HG02759 (cell line): ENCODE measurements around the gene CDH16.
A peak's percentile ranks its signal among the peaks of the same experiment; 100 is the strongest.
"Not testable (repeated sequence)": the region's sequence is repeated elsewhere in the genome, so short reads cannot be mapped to it uniquely, and the experiment has no call there.

Source experiments
- ATAC-seq: cut with Tn5 transposase; IDR thresholded peaks from one replicate; pipeline ENCODE4 v1.9.1; 2021; ENCODE audit warnings: mild to moderate bottlenecking, moderate library complexity; ENCODE audit not compliant: unreplicated experiment

CDH16 gene

DNA sequence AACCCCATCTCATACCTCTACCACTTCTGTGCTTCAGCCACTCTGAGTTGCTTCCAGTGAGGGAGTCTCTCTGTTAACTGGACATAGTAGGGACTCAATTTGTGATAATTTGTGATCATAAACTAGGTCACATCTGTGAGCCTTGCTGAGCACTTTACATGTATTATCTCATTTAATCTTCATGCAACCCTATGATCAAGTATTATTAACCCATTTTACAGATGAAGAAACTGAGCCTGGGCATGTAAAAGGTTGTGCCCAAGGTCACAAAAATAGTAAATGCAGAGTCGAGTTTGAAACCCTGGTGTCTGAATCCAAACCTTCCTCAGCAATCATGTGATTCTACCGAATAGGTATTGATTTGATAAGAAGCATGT is 19.8 kb downstream of the CDH16 start:
- ATAC-seq: no peak

DNA sequence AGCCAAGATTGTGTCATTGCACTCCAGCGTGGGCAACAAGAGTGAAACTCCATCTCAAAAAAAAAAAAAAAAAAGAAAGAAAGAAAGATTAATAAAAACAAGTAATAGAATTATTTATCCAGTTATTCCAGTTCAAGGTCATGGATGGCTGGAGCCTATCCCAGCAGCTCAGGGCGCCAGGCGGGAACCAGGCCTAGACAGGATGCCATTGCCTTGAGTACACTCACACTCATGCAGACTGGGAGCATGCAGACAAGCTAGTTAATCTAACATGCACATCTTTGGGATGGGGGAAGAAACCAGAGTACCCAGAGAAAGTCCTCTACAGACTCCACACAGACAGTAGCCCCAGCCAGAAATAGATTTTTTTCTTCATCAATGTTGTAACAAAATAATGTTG is 20.5 kb downstream of the CDH16 start:
- no peak for ATAC-seq

DNA sequence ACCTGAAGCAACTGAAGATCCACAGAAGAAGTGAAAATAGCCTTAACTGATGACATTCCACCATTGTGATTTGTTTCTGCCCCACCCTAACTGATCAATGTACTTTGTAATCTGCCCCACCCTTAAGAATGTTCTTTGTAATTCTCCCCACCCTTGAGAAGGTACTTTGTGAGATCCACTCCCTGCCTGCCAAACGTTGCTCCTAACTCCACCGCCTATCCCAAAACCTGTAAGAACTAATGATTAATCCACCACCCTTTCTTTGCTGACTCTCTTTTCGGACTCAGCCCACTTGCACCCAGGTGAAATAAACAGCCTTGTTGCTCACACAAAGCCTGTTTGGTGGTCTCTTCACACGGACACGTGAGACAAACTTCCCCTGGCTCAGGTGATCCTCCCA is 22.0 kb downstream of the CDH16 start:
- not testable (repeated sequence) for ATAC-seq

DNA sequence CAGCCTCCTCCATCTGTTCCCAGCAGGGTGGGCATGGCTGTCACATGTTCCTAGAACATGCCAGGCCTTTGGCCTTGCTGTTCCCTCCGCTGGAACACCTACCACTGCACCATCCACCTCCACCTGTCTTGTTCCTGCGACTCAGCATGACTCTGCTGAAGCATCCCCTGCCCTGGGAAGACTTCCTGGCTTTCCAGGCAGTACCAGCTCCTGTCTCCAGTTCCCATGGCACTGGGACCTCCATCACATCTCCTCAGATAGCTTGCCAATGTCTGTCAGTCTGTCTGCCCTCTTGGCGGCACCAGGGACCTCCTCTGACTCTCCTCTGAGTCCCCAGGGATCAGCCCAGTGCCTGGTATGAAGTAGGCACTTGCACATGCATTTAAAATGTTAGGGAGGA is 22.7 kb downstream of the CDH16 start:
- ATAC-seq: no peak

DNA sequence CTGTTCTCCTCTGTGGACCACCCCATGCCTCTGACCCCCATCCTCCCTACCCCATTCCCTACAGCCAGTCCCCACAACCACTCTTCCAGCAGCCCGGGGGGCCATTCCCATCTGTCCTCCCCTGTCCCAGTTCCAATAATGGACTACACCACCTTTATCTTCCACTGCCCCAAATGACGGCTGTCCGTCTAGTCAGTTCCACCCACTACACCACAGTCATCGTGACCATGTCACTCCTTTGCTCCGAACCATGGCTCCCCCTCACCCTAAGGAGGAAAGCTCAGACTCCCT is 23.1 kb downstream of the CDH16 start:
- ATAC-seq: no peak

DNA sequence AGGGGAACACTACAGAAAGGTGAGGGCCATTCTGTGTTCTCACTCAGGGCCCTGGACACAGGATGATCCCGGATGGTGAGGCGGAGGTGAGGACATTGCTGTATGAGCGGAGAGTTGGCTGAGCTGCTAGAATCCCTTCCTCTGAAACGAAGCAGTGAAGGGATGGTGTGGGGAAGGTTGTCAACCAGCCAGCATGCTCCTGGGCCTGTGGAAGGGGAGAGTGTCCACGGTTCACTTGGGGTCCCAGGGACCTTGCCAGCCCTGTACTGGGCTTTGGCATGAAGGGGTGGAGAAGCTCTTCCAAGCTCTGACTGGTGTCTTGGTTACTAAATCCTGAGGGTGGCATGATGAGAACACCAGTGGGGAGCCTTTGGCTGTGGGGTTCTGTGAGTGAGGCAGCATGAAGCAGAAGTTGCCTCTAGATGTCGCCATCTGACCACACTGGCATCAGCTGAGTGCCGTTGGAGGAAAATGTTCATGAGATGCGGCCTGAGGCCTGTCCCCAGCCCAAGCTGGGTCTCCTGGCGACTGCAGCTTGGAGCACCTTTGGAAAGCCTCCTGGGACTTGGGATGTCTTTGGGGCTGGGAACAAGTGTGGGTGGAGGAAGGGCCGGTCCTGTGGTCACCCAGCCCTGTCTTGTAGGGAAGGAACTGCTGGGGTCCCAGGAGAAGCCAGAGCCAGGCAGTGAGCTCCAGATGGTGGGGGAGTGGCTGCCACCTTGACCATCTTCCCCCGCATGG is 23.6 kb downstream of the CDH16 start:
- peak; percentile 53 for ATAC-seq

DNA sequence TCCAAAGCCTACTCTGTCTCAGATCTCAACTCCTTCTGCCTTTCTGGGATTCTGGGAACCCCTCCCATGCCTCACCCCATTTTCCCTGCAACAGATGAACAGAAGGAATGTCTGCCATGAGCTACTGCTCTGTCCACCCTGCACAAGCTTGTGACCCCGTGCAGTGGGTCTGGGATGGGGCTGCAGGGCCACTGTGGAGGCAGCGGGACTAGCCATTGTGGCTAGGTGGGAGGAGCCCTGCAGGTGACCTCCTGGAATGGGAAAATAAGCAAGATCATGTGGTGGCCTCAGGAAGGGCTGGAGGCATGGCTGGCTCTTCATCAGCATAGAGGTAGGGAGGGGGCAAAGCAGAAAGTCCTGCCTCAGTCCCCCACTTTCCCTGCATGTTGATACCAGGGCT is 24.6 kb downstream of the CDH16 start:
- ATAC-seq: no peak

DNA sequence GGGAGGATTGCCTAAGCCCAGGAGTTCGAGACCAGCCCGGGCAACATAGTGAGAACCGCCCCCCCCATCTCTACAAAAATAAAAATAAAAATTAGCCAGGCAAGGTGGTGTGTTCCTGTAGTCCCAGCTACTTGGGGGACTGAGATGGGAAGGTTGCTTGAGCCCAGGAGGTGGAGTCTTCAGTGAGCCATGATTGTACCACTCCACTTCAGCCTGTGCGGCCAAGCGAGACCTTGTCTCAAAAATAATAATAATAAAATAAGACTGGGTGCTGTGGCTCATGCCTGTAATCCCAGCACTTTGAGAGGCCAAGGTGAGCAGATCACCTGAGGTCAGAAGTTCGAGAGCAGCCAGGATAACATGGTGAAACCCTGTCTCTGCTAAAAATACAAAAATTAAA is 26.9 kb downstream of the CDH16 start:
- ATAC-seq: no peak

DNA sequence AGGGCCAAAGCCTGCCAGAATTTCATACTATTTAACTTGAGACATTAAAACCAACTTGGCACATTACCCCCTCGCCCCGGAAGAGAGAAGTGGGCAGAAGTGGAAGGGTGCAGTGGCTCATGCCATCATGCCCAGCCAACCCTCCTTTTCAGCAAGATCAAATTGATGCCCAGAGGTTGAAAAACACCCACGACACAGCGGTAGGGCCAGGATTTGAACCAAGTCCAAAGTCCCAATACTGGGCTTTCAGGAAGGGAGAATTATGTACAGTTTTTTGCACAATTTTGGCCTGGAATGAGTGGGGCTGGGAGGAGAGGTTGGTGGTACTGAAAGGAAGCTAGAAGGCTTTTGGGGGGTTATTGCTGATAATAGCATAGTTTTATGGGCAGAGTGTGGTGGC is 27.3 kb downstream of the CDH16 start:
- no peak for ATAC-seq

DNA sequence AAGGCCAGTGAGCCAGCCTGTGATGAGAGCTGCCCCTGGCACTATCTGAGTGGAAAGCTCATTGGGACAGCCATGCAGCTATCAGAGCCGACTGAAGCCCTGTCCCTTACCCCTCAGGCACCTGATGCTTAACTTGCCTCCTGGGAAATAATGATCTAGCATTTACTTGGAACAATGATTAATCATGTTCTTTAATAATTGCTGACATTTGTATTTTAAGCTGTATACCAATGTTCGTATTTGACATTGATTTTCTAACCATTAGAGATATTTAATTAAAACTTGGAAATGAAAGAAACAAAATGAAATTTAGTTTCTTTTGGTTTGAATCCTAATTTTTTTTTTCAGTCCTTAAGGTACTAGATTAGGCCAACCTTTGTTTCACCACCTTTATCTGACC is 27.9 kb downstream of the CDH16 start:
- ATAC-seq: no peak

DNA sequence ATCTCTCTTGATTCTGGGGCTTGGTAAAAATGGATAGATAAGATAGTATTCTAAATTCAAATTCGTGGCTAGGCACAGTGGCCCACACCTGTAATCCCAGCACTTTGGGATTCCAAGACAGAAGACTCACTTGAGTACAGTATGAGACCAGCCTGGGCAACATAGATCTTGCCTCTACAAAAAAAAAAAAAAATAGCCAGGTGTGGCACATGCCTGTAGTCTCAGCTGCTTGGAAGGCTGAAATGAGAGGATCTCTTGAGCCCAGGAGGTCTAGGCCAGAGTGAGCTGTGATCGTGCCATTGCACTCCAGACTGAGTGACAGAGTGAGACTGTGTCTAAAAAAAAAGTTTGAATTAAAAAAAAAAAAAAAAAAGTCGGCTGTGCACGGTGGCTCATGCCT is 29.1 kb downstream of the CDH16 start:
- no peak for ATAC-seq

DNA sequence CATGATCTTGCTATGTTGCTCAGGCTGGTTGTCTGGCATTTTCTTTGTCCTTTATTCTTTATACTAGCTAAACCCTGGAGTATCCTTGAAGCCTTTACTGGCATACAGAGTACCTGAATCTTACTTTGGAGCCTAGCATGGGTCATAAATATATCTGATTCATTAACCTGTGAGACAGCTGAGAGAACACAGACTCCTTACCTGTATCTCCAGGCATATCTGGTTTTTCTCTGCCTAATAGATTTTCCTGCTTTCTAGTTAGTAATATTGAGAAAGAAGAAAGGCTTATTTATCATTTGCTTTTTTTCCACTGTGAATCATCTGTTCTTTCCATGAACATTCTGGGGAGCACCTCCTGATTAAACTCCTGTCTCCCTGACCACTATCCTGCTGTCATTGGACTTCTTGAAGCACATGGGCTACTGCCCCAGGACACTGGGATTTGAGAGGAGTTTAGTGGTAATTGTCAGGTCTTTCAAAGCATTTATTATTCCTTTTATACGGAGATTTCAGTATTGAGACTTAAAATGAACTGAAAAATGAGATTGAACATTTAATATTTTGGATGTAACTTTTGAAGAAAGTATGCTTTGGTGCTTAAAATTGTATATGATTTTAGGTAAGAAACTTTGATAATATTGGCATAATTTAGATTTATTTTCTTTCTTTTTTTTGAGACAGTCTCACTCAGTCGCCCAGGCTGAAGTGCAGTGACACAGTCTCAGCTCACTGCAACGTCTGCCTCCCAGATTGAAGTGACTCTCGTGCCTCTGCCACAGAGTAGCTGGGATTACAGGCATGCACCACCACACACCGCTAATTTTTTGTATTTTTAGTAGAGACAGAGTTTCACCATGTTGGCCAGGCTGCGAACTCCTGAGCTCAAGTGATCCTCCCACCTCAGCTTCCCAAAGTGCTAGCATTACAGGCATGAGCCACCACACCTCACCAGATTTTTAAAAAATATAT is 29.8 kb downstream of the CDH16 start:
- ATAC-seq: no peak

DNA sequence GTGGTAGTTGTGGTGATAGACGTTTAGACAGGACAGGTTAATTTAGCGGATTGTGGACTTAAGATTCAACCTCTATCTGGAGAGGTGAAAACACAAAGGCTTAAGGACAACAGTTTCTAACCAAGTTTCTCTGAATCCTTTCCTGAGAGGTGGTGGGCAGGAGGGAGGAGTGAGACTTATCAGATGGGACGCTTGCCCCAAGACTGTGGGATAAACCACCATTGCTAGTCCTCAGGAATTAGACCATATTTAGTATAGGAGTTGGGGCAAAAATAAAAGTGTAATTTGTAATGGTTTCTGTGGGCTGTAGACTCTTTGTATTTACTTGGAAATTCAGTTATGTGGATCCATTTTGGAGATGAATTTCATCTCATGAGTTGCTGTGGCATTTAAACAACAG is 31.8 kb downstream of the CDH16 start:
- ATAC-seq: no peak

DNA sequence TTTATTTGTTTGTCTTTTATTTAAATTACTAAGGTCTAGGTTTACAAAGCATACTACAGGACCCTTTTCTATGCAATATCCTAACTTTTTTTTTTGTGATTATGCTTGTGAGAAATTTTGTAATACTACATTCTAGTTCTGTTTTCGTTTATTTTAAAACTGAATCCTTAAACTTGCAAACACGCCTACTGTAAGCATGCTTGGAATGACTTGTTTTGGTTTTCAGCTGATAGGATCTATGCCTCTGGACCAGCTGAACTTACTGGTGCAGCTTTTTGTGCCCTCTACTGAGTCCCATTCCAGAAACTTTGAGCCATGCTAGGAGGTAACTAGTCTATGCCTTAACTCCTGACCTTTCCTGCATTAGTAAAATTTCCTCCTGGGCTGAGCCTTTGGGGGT is 32.4 kb downstream of the CDH16 start:
- no peak for ATAC-seq

DNA sequence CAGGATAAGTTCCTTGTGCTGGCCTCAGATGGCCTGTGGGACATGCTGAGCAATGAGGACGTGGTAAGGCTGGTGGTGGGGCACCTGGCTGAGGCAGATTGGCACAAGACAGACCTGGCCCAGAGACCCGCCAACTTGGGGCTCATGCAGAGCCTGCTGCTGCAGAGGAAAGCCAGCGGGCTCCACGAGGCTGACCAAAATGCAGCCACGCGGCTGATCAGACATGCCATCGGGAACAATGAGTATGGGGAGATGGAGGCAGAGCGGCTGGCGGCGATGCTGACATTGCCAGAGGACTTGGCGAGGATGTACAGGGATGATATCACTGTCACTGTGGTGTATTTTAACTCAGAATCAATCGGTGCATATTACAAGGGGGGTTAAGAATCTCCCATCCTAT is 33.2 kb downstream of the CDH16 start:
- no peak for ATAC-seq

DNA sequence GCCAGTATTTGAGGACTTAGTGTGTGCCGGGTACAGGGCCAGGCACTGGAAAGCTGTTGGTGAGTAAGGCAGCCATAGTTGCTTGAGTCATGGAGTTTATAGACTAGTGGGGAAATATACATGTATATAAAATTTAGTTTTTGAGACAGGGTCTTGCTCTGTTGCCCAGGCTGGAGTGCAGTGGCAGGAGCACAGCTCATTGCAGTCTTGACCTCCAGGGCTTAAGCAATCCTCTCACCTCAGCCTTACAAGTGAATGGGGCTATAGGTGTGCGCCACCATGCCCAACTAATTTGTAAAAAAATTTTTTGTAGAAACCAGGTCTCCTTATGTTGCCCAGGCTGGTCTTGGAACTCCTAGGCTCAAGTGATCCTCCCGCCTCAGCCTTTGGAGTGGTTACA is 36.0 kb downstream of the CDH16 start:
- no peak for ATAC-seq

DNA sequence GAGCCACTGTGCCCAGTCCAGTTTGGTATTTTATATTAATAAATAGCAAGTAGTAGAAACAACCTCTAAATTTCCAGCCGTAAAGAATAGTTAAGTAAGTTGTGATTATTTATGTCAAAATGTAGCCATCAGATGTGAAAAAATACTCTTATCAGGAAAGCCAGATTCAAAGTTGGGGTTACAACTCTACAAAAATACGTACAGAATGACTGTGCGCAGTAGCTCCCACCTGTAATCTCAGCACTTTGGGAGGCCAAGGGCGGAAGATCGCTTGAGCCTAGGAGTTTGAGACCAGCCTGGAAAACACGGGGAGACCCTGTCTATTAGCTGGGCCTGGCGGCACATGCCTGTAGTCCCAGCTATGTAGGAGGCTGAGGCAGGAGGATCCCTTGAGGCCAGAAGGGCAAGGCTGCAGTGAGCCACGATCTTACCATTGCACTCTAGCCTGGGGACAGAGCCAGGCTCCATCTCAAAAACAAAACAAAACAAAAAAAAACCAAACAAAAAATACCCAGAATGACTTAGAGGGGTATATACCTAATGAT is 36.6 kb downstream of the CDH16 start:
- ATAC-seq: no peak

DNA sequence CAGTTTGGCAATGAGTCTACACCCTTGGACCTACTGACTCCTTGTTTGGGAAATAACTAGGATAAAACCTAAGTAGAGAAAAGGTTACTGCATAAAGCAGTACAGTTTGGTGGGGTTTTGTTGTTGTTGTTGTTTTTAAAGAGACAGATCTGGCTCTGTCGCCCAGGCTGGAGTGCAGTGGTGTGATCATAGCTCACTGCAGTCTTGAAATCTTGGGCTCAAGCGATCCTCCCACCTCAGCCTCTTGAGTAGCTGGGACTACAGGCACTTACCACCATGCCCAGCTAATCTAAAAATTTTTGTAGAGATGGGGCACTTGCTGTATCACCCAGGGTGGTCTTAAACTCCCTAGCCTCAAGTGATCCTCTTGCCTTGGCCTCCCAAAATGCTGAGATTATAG is 37.1 kb downstream of the CDH16 start:
- ATAC-seq: no peak

DNA sequence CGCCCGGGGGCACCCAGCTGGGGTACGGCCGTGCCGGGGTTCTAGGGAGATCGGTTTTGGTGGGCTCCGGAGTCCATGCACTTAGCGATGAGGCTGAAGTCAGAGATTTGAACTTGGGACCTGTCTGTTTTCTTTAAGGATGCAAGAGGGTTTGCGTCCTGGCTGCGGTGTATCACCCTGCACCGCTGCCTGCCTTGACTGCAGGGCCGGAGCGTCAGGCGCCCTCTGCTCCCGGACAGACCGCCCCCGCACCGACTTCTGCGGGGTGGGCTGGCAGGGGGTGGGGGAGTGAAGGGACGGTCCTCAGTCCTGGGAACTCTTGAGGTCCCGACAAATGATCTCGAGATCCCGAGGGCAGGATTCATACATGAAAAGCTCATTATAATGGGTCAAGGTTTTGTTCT is 37.7 kb downstream of the CDH16 start:
- ATAC-seq: peak; percentile 1

DNA sequence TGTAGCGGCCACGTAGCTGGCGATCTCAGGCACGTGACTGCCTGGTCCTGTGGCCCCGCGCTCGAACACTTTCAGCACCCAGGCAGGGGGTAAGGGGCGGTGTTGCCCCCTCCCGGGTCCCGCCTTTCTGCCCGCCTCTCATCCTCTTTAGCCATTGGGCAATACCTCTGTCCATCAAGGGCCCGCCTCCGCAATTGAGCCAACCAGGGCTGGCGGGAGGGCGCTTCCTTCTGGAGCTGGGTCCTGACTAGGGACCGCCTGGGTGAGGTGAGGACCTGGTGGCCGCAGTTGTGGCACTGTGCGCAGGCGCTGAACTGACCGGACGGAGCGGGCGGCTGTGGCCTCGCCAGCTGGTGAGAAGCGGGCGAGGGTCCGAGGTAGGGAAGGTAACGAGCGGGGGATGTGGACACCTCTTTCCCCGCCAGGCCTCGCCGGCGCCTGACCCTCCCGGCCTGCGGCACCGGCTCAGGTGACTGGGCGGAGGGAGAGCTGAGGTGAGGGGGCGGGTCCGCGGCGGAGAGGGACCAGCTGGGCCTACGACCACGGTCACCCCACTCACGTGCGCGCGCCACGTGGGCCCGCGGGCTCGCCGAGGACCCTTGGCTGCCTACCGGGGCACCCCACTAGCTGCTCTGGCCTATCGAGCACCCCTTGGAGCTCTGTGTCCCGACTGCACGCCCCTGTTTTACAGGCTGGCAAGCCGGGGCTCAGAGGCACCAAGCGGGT is 38.2 kb downstream of the CDH16 start, which contains the start of gene PDP2:
TSS of gene PDP2 (plus strand) at position 228 of the 726 bp plus-strand sequence. CDS start 3,770 bp downstream, outside the sequence.
- peak; percentile 96 for ATAC-seq

DNA sequence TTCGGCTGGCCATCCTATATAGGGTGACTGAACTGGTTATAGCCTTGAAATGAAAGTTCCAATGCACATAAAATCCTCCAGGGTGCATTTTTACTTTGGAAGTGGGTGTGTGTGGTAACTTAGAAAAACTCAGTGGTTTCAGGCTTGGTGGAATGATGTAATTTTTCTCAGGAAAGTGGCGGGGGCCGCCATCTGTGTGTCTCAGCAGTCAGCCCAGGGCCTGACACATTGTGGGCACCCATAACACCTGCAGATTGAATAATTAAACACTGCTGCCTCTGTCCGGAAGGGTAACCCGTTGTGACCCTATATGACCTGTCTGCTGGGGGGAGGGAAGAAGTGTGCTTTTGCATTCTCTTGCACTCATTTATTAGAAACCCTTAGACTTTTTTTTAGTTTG is 40.6 kb downstream of the CDH16 start:
- no peak for ATAC-seq
